Measurements from ENCODE around the gene TXLNA. TPM values are rescaled to one million over a fixed set of nuclear protein-coding genes. Genes with fewer than 3 reads are reported as not detected.
A peak's percentile ranks its signal among the peaks of the same experiment; 100 is the strongest.
"Not testable (repeated sequence)": the region's sequence is repeated elsewhere in the genome, so short reads cannot be mapped to it uniquely, and the experiment has no call there.

TXLNA gene
- 40.8 and 40.9 TPM in 2 replicates for total RNA-seq
- polyA plus RNA-seq, result 31.3 and 33.3 TPM in 2 replicates

DNA sequence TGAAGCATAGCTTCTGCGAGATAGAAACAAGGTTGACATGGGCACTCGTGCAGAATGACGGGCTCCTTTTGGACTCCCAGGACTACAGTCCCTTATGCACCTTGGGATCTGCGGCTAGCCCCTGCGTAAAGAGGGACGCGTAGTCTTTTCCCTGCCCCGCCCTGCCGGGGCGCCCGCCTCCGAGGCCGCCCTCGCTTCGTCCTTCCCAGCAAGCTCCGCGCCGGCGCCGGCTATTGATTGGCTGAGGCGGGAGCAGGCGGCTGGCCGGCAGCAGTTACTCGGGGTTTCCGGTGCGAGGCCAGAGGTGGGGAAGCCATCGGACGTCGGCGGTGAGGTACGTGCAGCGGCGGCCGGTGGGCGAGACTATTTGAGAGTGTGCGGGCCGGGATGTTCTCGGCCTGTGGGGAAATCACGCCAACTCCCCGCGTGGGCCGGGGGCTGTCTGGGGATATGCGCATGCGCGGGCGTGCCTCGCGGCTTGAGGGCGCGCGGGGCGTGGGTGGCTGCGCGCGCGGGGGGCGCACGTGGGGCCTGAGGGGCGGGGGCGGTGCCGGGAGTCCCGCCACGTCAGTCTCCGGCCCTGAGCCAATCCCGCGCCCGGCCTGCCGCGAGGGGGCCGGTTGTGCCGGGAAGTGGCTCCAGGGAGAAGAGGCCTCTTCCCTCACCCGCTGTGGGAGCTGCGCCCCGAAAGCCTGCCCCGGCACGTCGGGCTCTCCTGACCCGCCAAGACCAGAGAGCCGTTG lies at the start of gene TXLNA:
TXLNA (plus strand) TSS at position 233 of the 743 bp plus-strand sequence. CDS start 671 bp downstream, outside the sequence.
- peaks cover 14% of the 10 kb centered on the region for H3K4me1 ChIP-seq (ENCODE audit: low read depth)
- H3K27ac ChIP-seq, result peak within 1 kb of the TSS; percentile 91
- peak; percentile 3 for TF ChIP-seq CTCF (IDR thresholded peaks at IDR 0.05; ENCODE audit: low read depth, low read length)
- peaks cover 11% of the 10 kb centered on the region for H3K36me3 ChIP-seq
- H3K4me3 ChIP-seq, result peak within 1 kb of the TSS; percentile 62
- no peaks in the 10 kb centered on the region for H3K9me3 ChIP-seq (ENCODE audit: low read depth)
- DNase-seq (ENCODE audit: low read depth in 1 of 2, low spot score in 1 of 2), result peak; percentile 94 to 96
- no peaks in the 10 kb centered on the region for H3K27me3 ChIP-seq

- not testable (repeated sequence) for H3K27ac ChIP-seq, H3K36me3 ChIP-seq
These were observed 45.6 kb upstream of the TXLNA start for GRCh38 chr1:32133950-32134280.

DNA sequence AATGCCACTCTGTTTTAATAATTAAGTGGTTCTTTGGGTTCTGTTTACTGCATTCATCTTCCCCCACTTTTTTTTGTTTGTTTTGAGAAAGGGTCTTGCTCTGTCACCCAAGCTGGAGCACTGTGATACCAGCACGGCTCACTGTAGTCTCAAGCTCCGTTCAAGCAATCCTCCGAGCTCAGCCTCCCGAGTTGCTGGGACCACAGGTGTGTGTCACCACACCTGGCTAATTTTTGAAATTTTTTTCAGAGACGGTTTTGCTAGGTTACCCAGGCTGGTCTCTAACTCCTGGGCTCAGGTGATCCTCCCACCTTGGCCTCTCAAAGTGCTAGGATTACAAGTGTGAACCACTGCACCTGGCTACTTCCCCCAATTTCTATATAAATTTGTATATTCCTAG lies 42.4 kb upstream of the TXLNA start:
- no peak for TF ChIP-seq CTCF (IDR thresholded peaks at IDR 0.05; ENCODE audit: low read depth, low read length)
- Histone ChIP-seq H3K27ac (no peak overlapping the region), H3K4me1 (ENCODE audit: low read depth) (no peaks in the 10 kb centered on the region), H3K4me3 (no peak overlapping the region), H3K27me3 (no peaks in the 10 kb centered on the region), H3K36me3 (no peaks in the 10 kb centered on the region), H3K9me3 (ENCODE audit: low read depth) (no peaks in the 10 kb centered on the region)
- DNase-seq (ENCODE audit: low read depth in 1 of 2, low spot score in 1 of 2), result no peak

More at GRCh38 chr1:32133950-32134280, 45.6 kb upstream of the TXLNA start:
- not testable (repeated sequence) for H3K4me1 ChIP-seq (ENCODE audit: low read depth); H3K4me3 ChIP-seq; H3K9me3 ChIP-seq (ENCODE audit: low read depth); H3K27me3 ChIP-seq; DNase-seq (ENCODE audit: low read depth in 1 of 2, low spot score in 1 of 2)

DNA sequence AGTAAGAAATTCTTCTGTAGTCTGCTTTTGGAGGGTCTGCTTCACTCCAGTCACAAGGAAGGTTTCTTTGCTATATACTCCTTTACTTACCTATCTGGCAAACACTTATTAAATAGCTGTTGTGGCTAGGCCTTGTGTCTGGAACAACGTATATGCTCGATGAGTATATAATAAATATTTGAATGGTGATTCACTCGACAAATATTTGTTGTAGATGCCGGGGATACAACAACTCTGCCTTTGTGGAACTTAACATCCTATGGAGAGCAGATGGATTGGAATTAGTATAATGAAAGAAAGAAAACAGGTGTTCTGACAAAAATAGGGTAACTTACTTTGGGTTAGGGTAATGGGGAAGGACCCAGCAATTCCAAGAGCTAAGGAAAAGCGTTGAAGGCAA lies 40.5 kb upstream of the TXLNA start:
- no peak overlapping the region for H3K27ac ChIP-seq

GRCh38 chr1:32142446-32143301 lies 36.8 kb upstream of the TXLNA start:
- Histone ChIP-seq H3K27ac (peak overlapping the region; percentile 69), H3K36me3 (no peaks in the 10 kb centered on the region), H3K4me1 (ENCODE audit: low read depth) (peaks cover 3% of the 10 kb centered on the region), H3K9me3 (ENCODE audit: low read depth) (no peaks in the 10 kb centered on the region), H3K4me3 (no peak overlapping the region), H3K27me3 (no peaks in the 10 kb centered on the region)
- DNase-seq (ENCODE audit: low read depth in 1 of 2, low spot score in 1 of 2), result peak; percentile 11 to 80
- TF ChIP-seq CTCF (IDR thresholded peaks at IDR 0.05; ENCODE audit: low read depth, low read length), result no peak

More for the DNA sequence above, 40.5 kb upstream of the TXLNA start:
- Histone ChIP-seq H3K9me3 (ENCODE audit: low read depth) (no peaks in the 10 kb centered on the region), H3K4me3 (no peak overlapping the region), H3K4me1 (ENCODE audit: low read depth) (peaks cover 3% of the 10 kb centered on the region), H3K27me3 (no peaks in the 10 kb centered on the region), H3K36me3 (no peaks in the 10 kb centered on the region)
- no peak for TF ChIP-seq CTCF (IDR thresholded peaks at IDR 0.05; ENCODE audit: low read depth, low read length)
- peak in 1 of 2 donors; percentile 36 for DNase-seq (ENCODE audit: low read depth in 1 of 2, low spot score in 1 of 2)

- not testable (repeated sequence) for H3K36me3 ChIP-seq; H3K4me3 ChIP-seq; H3K27me3 ChIP-seq; H3K9me3 ChIP-seq (ENCODE audit: low read depth); H3K4me1 ChIP-seq (ENCODE audit: low read depth); DNase-seq (ENCODE audit: low read depth in 1 of 2, low spot score in 1 of 2); H3K27ac ChIP-seq
These were observed 36.2 kb upstream of the TXLNA start for GRCh38 chr1:32143302-32143695.
